ENCODE results near the gene SCGB1D2. TPM values are rescaled to one million over a fixed set of nuclear protein-coding genes. Genes with fewer than 3 reads are reported as not detected.

SCGB1D2 gene
- total RNA-seq, 1 experiment from 2014 or later: not detected

- H3K4me3 Mint-ChIP-seq (ENCODE audit: unreplicated experiment): no peak overlapping the region
Observed at GRCh38 chr11:62208785-62209144, 33.3 kb upstream of the SCGB1D2 start.

DNA sequence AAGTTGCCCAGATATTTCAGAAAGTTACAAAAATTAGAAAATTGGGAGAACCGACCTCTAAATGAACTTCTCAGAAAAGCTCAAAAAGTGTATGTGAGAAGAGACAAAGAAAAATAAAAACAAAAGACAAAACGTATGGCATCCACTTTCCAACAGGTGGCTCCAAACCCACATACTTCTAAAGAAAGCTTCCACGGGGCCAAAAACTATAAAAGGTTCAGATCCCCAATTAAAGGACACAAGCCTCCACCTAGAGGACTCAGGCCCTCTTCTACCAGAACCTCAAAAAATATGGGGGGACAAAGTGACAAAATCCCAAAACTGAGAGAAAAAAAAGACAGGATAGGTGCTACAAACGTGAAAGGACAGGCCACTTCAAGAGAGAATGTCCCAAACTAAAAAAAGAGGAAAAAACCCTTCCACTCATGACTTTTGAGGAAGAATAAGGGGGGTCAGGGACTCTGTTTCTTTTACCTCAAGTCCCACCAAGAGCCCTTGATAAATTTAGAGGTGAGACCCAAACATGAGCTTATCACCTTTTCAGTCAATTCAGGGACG is 24.8 kb upstream of the SCGB1D2 start:
- no peaks in the 10 kb centered on the region for H3K36me3 Mint-ChIP-seq (ENCODE audit: insufficient read depth, unreplicated experiment)
- H3K27me3 Mint-ChIP-seq (ENCODE audit: insufficient read depth, unreplicated experiment): peaks cover 10% of the 10 kb centered on the region
- no peak overlapping the region for H3K27ac Mint-ChIP-seq (ENCODE audit: unreplicated experiment)
- ChIA-PET POLR2A (no interaction called here), CTCF (interaction anchor here (0.6 to 1.1 kb wide), 4 partner anchors 8 to 121 kb away, joined by 3 read pairs; partner anchors contain the start of genes ASRGL1, SCGB1D1 and SCGB2A1)
- H3K4me1 Mint-ChIP-seq (ENCODE audit: low read depth, unreplicated experiment): no peaks in the 10 kb centered on the region
- no peak overlapping the region for H3K4me3 Mint-ChIP-seq (ENCODE audit: unreplicated experiment)
- H3K9me3 ChIP-seq: peaks cover 3% of the 10 kb centered on the region; the same call in 1 of the 2 replicates
- TF ChIP-seq CTCF (IDR thresholded peaks at IDR 0.05; ENCODE audit: insufficient read depth in 1 of 2, low read depth in 1 of 2, low read length in 1 of 2, severe bottlenecking in 1 of 2, unreplicated experiment in 1 of 2): peak; percentile 63 to 65
- BruUV-seq (replicated peaks): no TSS peak
- H3K36me3 ChIP-seq (ENCODE audit: control insufficient read depth, insufficient read depth, low read length): no peaks in the 10 kb centered on the region
- no peak overlapping the region for H3K4me3 ChIP-seq (ENCODE audit: low read depth, low read length)
- H3K4me1 ChIP-seq: no peaks in the 10 kb centered on the region
- peak in 1 of 2 experiments; percentile 22 for DNase-seq
- peaks cover 18% of the 10 kb centered on the region for H3K9me3 Mint-ChIP-seq (ENCODE audit: unreplicated experiment)
- intact Hi-C loops (cut with micrococcal nuclease; ENCODE audit: unreplicated experiment): loop anchor here (1.0 kb wide), 2 partner anchors 94 to 161 kb away; no protein-coding TSS in a partner anchor
- no peaks in the 10 kb centered on the region for H3K27me3 ChIP-seq (replicated peaks; ENCODE audit: control insufficient read depth, insufficient read depth, low read length)

More at GRCh38 chr11:62208785-62209144, 33.3 kb upstream of the SCGB1D2 start:
- no peaks in the 10 kb centered on the region for H3K36me3 Mint-ChIP-seq (ENCODE audit: insufficient read depth, unreplicated experiment)
- CTCF ChIA-PET: interaction anchor here (0.6 to 1.6 kb wide), 2 partner anchors 8 to 314 kb away, joined by 3 read pairs; no protein-coding TSS in a partner anchor
- no peaks in the 10 kb centered on the region for H3K9me3 Mint-ChIP-seq (ENCODE audit: unreplicated experiment)
- POLR2A ChIA-PET: interaction anchor here (0.5 kb wide), 1 partner anchor 64 kb away, joined by 4 read pairs; no protein-coding TSS in a partner anchor
- Histone ChIP-seq H3K4me3 (ENCODE audit: low read depth, low read length) (no peak overlapping the region), H3K9me3 (no peaks in the 10 kb centered on the region), H3K4me1 (no peaks in the 10 kb centered on the region), H3K27me3 (replicated peaks; ENCODE audit: control insufficient read depth, insufficient read depth, low read length) (no peaks in the 10 kb centered on the region; the same call in 1 of the 2 replicates), H3K36me3 (ENCODE audit: control insufficient read depth, insufficient read depth, low read length) (no peaks in the 10 kb centered on the region)
- TF ChIP-seq CTCF (IDR thresholded peaks at IDR 0.05; ENCODE audit: insufficient read depth in 1 of 2, low read depth in 1 of 2, low read length in 1 of 2, severe bottlenecking in 1 of 2, unreplicated experiment in 1 of 2): no peak
- intact Hi-C loops (cut with micrococcal nuclease; ENCODE audit: unreplicated experiment): loop anchor here (1.0 kb wide), 1 partner anchor 37 kb away; no protein-coding TSS in a partner anchor
- BruUV-seq (replicated peaks): no TSS peak
- no peaks in the 10 kb centered on the region for H3K4me1 Mint-ChIP-seq (ENCODE audit: low read depth, unreplicated experiment)
- no peak overlapping the region for H3K27ac Mint-ChIP-seq (ENCODE audit: unreplicated experiment)
- DNase-seq: no peak
- peaks cover 14% of the 10 kb centered on the region for H3K27me3 Mint-ChIP-seq (ENCODE audit: insufficient read depth, unreplicated experiment)

DNA sequence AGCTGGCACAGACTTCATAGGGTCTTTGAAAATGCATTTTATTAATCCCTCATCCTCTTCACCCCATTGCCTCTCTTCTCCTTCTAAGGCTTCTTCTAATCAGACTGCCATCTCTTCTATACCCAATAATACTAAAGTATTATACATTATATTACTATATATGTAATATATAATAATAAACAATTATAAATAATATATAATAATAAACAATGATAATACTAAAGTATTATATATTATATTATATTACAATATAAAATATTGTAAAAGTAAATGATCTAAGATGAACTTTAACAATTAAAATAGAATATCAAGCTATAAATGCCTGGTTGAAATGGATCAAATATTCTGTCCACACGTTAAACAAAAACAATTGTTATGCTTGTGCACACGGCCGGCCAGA is 20.5 kb upstream of the SCGB1D2 start:
- Mint-ChIP-seq H3K4me3 (ENCODE audit: unreplicated experiment) (no peak overlapping the region), H3K9me3 (ENCODE audit: unreplicated experiment) (peaks cover 49% of the 10 kb centered on the region), H3K36me3 (ENCODE audit: insufficient read depth, unreplicated experiment) (no peaks in the 10 kb centered on the region), H3K27ac (ENCODE audit: unreplicated experiment) (no peak overlapping the region), H3K4me1 (ENCODE audit: low read depth, unreplicated experiment) (no peaks in the 10 kb centered on the region), H3K27me3 (ENCODE audit: insufficient read depth, unreplicated experiment) (peaks cover 4% of the 10 kb centered on the region)
- no peak for DNase-seq
- no peaks in the 10 kb centered on the region for H3K36me3 ChIP-seq (ENCODE audit: control insufficient read depth, insufficient read depth, low read length)
- no peaks in the 10 kb centered on the region for H3K27me3 ChIP-seq (replicated peaks; ENCODE audit: control insufficient read depth, insufficient read depth, low read length)
- ChIA-PET POLR2A (no interaction called here), CTCF (no interaction called here)
- peaks cover 28% of the 10 kb centered on the region for H3K9me3 ChIP-seq
- H3K4me3 ChIP-seq (ENCODE audit: low read depth, low read length): no peak overlapping the region
- H3K4me1 ChIP-seq: no peaks in the 10 kb centered on the region
- no TSS peak for BruUV-seq (replicated peaks)
- no peak for TF ChIP-seq CTCF (IDR thresholded peaks at IDR 0.05; ENCODE audit: insufficient read depth in 1 of 2, low read depth in 1 of 2, low read length in 1 of 2, severe bottlenecking in 1 of 2, unreplicated experiment in 1 of 2)
- intact Hi-C loops (cut with micrococcal nuclease; ENCODE audit: unreplicated experiment): no loop called here
